SK-N-SH treated with all-trans-retinoic acid at 6 μM for 48 hours (cell line): ENCODE measurements around the gene CBY2.

Source experiments
- ATAC-seq: fragments of 200-7000 bp; cut with Tn5 transposase; 3 replicates; pipeline ENCODE4 v1.9.1; 2020; ENCODE audit warnings: mild to moderate bottlenecking, moderate library complexity
- ARNTL ChIP-seq: fragments of 450-650 bp; formaldehyde crosslinking; IDR thresholded peaks from 2 replicates; pipeline ENCODE4 v1.5.0; 2020; ENCODE audit warnings: low read depth, mild to moderate bottlenecking, moderate library complexity, borderline replicate concordance
- CREB5 ChIP-seq: fragments of 250-450 bp; sonication (Bioruptor Pico); IDR thresholded peaks from 2 replicates; pipeline ENCODE4 v1.5.1; 2020; ENCODE audit warnings: low read depth, mild to moderate bottlenecking, moderate library complexity
- CSDC2 ChIP-seq: fragments of 250-450 bp; sonication (Bioruptor Pico); IDR thresholded peaks from 2 replicates; pipeline ENCODE4 v1.5.0; 2020; ENCODE audit warnings: mild to moderate bottlenecking, moderate library complexity
- CSRNP3 ChIP-seq: fragments of 250-450 bp; sonication (Bioruptor Pico); IDR thresholded peaks from 2 replicates; pipeline ENCODE4 v1.5.1; 2021; ENCODE audit warnings: mild to moderate bottlenecking, moderate library complexity
- ISL1 ChIP-seq: fragments of 250-450 bp; sonication (Bioruptor Pico); IDR thresholded peaks from 2 replicates; pipeline ENCODE4 v2.1.2; 2022; ENCODE audit warnings: mild to moderate bottlenecking, moderate library complexity
- OSR1 ChIP-seq: fragments of 250-450 bp; sonication (Bioruptor Pico); IDR thresholded peaks from 2 replicates; pipeline ENCODE4 v1.8.0; 2022; ENCODE audit warnings: moderate library complexity, mild to moderate bottlenecking, inconsistent platforms
- PATZ1 ChIP-seq: fragments of 250-450 bp; sonication (Bioruptor Pico); IDR thresholded peaks from 2 replicates; pipeline ENCODE4 v1.8.0; 2020; ENCODE audit warnings: mild to moderate bottlenecking, moderate library complexity, borderline replicate concordance
- POU6F1 ChIP-seq: fragments of 250-450 bp; sonication (Bioruptor Pico); IDR thresholded peaks from 2 replicates; pipeline ENCODE4 v1.8.0; 2021; ENCODE audit warnings: low read depth, mild to moderate bottlenecking, moderate library complexity, borderline replicate concordance
- RARB ChIP-seq: fragments of 250-450 bp; sonication (Bioruptor Pico); IDR thresholded peaks from 2 replicates; pipeline ENCODE4 v1.8.0; 2021; ENCODE audit warnings: mild to moderate bottlenecking, moderate library complexity
- SNAI2 ChIP-seq: fragments of 250-450 bp; sonication (Bioruptor Pico); IDR thresholded peaks from 2 replicates; pipeline ENCODE4 v1.5.0; 2020; ENCODE audit warnings: mild to moderate bottlenecking, moderate library complexity
- TCF4 ChIP-seq: fragments of 250-450 bp; sonication (Bioruptor Pico); IDR thresholded peaks from 2 replicates; pipeline ENCODE4 v1.8.0; 2021; ENCODE audit warnings: mild to moderate bottlenecking, moderate library complexity, borderline replicate concordance
- TOX ChIP-seq: fragments of 250-450 bp; sonication (Bioruptor Pico); IDR thresholded peaks from 2 replicates; pipeline ENCODE4 v1.8.0; 2021; ENCODE audit warnings: mild to moderate bottlenecking, moderate library complexity, borderline replicate concordance
- TSHZ2 ChIP-seq: fragments of 250-450 bp; sonication (Bioruptor Pico); IDR thresholded peaks from 2 replicates; pipeline ENCODE4 v1.5.0; 2020; ENCODE audit warnings: mild to moderate bottlenecking, moderate library complexity
- ZC3H10 ChIP-seq: fragments of 250-450 bp; sonication (Bioruptor Pico); IDR thresholded peaks from 2 replicates; pipeline ENCODE4 v1.5.1; 2021; ENCODE audit warnings: mild to moderate bottlenecking, moderate library complexity
- ZFP3 ChIP-seq: fragments of 250-450 bp; sonication (Bioruptor Pico); IDR thresholded peaks from 2 replicates; pipeline ENCODE4 v1.5.0; 2020; ENCODE audit warnings: mild to moderate bottlenecking, moderate library complexity
- ZFP30 ChIP-seq: fragments of 450-650 bp; formaldehyde crosslinking; IDR thresholded peaks from 2 replicates; pipeline ENCODE4 v1.5.0; 2022; ENCODE audit warnings: mild to moderate bottlenecking, moderate library complexity
- ZNF565 ChIP-seq: fragments of 450-650 bp; formaldehyde crosslinking; conservative IDR thresholded peaks from 2 replicates; pipeline ENCODE4 v1.5.0; 2020; ENCODE audit warnings: low read depth, mild to moderate bottlenecking, moderate library complexity
- ZNF70 ChIP-seq: fragments of 450-650 bp; formaldehyde crosslinking; IDR thresholded peaks from 2 replicates; pipeline ENCODE4 v1.5.0; 2020; ENCODE audit warnings: mild to moderate bottlenecking, moderate library complexity
- ZNF8 ChIP-seq: fragments of 450-650 bp; formaldehyde crosslinking; IDR thresholded peaks from 2 replicates; pipeline ENCODE4 v1.5.0; 2020; ENCODE audit warnings: mild to moderate bottlenecking, moderate library complexity

Gene CBY2

GRCh38 chr13:45691251-45691650, 10.9 kb upstream of the CBY2 start:
- TF ChIP-seq ZFP30 (CRISPR knock-in tag) (no peak), ISL1 (no peak), ZNF70 (CRISPR knock-in tag) (no peak), ZNF8 (CRISPR knock-in tag) (no peak), SNAI2 (CRISPR knock-in tag) (no peak), ZNF565 (CRISPR knock-in tag) (no peak), OSR1 (CRISPR knock-in tag) (no peak), PATZ1 (CRISPR knock-in tag) (no peak), POU6F1 (CRISPR knock-in tag) (no peak), ZC3H10 (CRISPR knock-in tag) (no peak), TOX (no peak), RARB (CRISPR knock-in tag) (no peak), CSRNP3 (CRISPR knock-in tag) (no peak), CSDC2 (CRISPR knock-in tag) (no peak), TCF4 (CRISPR knock-in tag) (no peak), TSHZ2 (CRISPR knock-in tag) (no peak), ARNTL (CRISPR knock-in tag) (no peak), CREB5 (CRISPR knock-in tag) (no peak)
- ATAC-seq = no peak

GRCh38 chr13:45691667-45692066, 10.5 kb upstream of the CBY2 start:
- no peak for ATAC-seq
- TF ChIP-seq TSHZ2 (CRISPR knock-in tag) (no peak), ZFP3 (CRISPR knock-in tag) (no peak), RARB (CRISPR knock-in tag) (no peak)
